ENCODE measurements around the gene FAM13C.
"Not testable (repeated sequence)": the region's sequence is repeated elsewhere in the genome, so short reads cannot be mapped to it uniquely, and the experiment has no call there.

The FAM13C gene

GRCh38 chr10:59279991-59280505, 82.3 kb downstream of the FAM13C start:
- DNase-seq (ENCODE audit: low read depth in 2 of 3, low spot score in 2 of 3) = no peak

- no peak for DNase-seq (ENCODE audit: low read depth in 2 of 3, low spot score in 2 of 3)
These were observed 82.9 kb downstream of the FAM13C start for GRCh38 chr10:59279476-59279875.

- no peak for DNase-seq (ENCODE audit: low read depth in 2 of 3, low spot score in 2 of 3)
These were observed 85.4 kb downstream of the FAM13C start for GRCh38 chr10:59276919-59277318.

- DNase-seq (ENCODE audit: low read depth in 2 of 3, low spot score in 2 of 3) = no peak
These were observed 86.2 kb downstream of the FAM13C start for GRCh38 chr10:59276133-59276532.

- DNase-seq (ENCODE audit: low read depth in 2 of 3, low spot score in 2 of 3) = no peak
These were observed 88.9 kb downstream of the FAM13C start for GRCh38 chr10:59273445-59273844.

GRCh38 chr10:59272061-59272460, 90.3 kb downstream of the FAM13C start:
- DNase-seq (ENCODE audit: low read depth in 2 of 3, low spot score in 2 of 3) = no peak

- no peak for DNase-seq (ENCODE audit: low read depth in 2 of 3, low spot score in 2 of 3)
These were observed 91.2 kb downstream of the FAM13C start for GRCh38 chr10:59271160-59271559.

GRCh38 chr10:59270492-59270891, 91.9 kb downstream of the FAM13C start:
- no peak for DNase-seq (ENCODE audit: low read depth in 2 of 3, low spot score in 2 of 3)

- no peak for DNase-seq (ENCODE audit: low read depth in 2 of 3, low spot score in 2 of 3)
These were observed 92.7 kb downstream of the FAM13C start for GRCh38 chr10:59269651-59270050.

- DNase-seq (ENCODE audit: low read depth in 2 of 3, low spot score in 2 of 3) = no peak
These were observed 93.9 kb downstream of the FAM13C start for GRCh38 chr10:59268460-59268859.

GRCh38 chr10:59266321-59266720, 96.0 kb downstream of the FAM13C start:
- no peak for DNase-seq (ENCODE audit: low read depth in 2 of 3, low spot score in 2 of 3)

GRCh38 chr10:59265141-59265540, 97.2 kb downstream of the FAM13C start:
- DNase-seq (ENCODE audit: low read depth in 2 of 3, low spot score in 2 of 3) = no peak

- DNase-seq (ENCODE audit: low read depth in 2 of 3, low spot score in 2 of 3) = no peak
These were observed 103.5 kb downstream of the FAM13C start for GRCh38 chr10:59258890-59259289.

- no peak for DNase-seq (ENCODE audit: low read depth in 2 of 3, low spot score in 2 of 3)
These were observed 105.1 kb downstream of the FAM13C start for GRCh38 chr10:59257224-59257623.

- DNase-seq (ENCODE audit: low read depth in 2 of 3, low spot score in 2 of 3) = no peak
These were observed 106.9 kb downstream of the FAM13C start for GRCh38 chr10:59255463-59255862.

- DNase-seq (ENCODE audit: low read depth in 2 of 3, low spot score in 2 of 3) = no peak
These were observed 109.9 kb downstream of the FAM13C start for GRCh38 chr10:59252491-59252890.

GRCh38 chr10:59245686-59246085, 116.7 kb downstream of the FAM13C start:
- DNase-seq (ENCODE audit: low read depth in 2 of 3, low spot score in 2 of 3) = no peak

- DNase-seq (ENCODE audit: low read depth in 2 of 3, low spot score in 2 of 3) = no peak
These were observed 117.5 kb downstream of the FAM13C start for GRCh38 chr10:59244871-59245270.

GRCh38 chr10:59243611-59244195, 118.6 kb downstream of the FAM13C start:
- DNase-seq (ENCODE audit: low read depth in 2 of 3, low spot score in 2 of 3) = no peak

GRCh38 chr10:59242991-59243390, 119.4 kb downstream of the FAM13C start:
- no peak for DNase-seq (ENCODE audit: low read depth in 2 of 3, low spot score in 2 of 3)

GRCh38 chr10:59242057-59242456, 120.3 kb downstream of the FAM13C start:
- no peak for DNase-seq (ENCODE audit: low read depth in 2 of 3, low spot score in 2 of 3)

GRCh38 chr10:59240582-59241183, 121.7 kb downstream of the FAM13C start:
- DNase-seq (ENCODE audit: low read depth in 2 of 3, low spot score in 2 of 3) = no peak

GRCh38 chr10:59239108-59239507, 123.2 kb downstream of the FAM13C start:
- not testable (repeated sequence) for DNase-seq (ENCODE audit: low read depth in 2 of 3, low spot score in 2 of 3)

All from activated CD8-positive, alpha-beta memory T cell treated with anti-CD3 and anti-CD28 coated beads for 48 hours (primary cell).